Right kidney (tissue), 9 donors: ENCODE results near the gene CHPF2.
A peak's percentile ranks its signal among the peaks of the same experiment; 100 is the strongest.

Source experiments
- DNase-seq: peaks from one replicate; pipeline ENCODE4 v3.0.0-alpha.2; 2016
- long read RNA-seq, 8 donors: transcript quantifications; one replicate each; lab custom pipeline, GENCODE V29; 2026

CHPF2 gene, protein sequence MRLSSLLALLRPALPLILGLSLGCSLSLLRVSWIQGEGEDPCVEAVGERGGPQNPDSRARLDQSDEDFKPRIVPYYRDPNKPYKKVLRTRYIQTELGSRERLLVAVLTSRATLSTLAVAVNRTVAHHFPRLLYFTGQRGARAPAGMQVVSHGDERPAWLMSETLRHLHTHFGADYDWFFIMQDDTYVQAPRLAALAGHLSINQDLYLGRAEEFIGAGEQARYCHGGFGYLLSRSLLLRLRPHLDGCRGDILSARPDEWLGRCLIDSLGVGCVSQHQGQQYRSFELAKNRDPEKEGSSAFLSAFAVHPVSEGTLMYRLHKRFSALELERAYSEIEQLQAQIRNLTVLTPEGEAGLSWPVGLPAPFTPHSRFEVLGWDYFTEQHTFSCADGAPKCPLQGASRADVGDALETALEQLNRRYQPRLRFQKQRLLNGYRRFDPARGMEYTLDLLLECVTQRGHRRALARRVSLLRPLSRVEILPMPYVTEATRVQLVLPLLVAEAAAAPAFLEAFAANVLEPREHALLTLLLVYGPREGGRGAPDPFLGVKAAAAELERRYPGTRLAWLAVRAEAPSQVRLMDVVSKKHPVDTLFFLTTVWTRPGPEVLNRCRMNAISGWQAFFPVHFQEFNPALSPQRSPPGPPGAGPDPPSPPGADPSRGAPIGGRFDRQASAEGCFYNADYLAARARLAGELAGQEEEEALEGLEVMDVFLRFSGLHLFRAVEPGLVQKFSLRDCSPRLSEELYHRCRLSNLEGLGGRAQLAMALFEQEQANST
- long read RNA-seq, donor 1, partial matches to known transcripts, result 0 of 1 reads
- long read RNA-seq, donor 1, other reads (novel, unspliced or antisense), result 0 of 1 reads
- long read RNA-seq, donor 2, partial matches to known transcripts, result 0 of 1 reads
- long read RNA-seq, donor 2, other reads (novel, unspliced or antisense), result 0 of 1 reads
- long read RNA-seq, donor 3, partial matches to known transcripts, result 0 of 1 reads
- long read RNA-seq, donor 3, other reads (novel, unspliced or antisense), result 0 of 1 reads
- long read RNA-seq, donor 4, partial matches to known transcripts, result 0 of 3 reads
- long read RNA-seq, donor 4, other reads (novel, unspliced or antisense), result 0 of 3 reads
- long read RNA-seq, donor 5, partial matches to known transcripts, result 29 of 43 reads
- long read RNA-seq, donor 5, other reads (novel, unspliced or antisense), result 12 of 43 reads
- long read RNA-seq, donor 6, transcript CHPF2-201 (4 exons, 3,978 nt), result major isoform, 6 of 6 reads
- long read RNA-seq, donor 6, partial matches to known transcripts, result 0 of 6 reads
- long read RNA-seq, donor 6, other reads (novel, unspliced or antisense), result 0 of 6 reads
- long read RNA-seq, donor 7, transcript CHPF2-201 (4 exons, 3,978 nt), result major isoform, 15 of 15 reads
- long read RNA-seq, donor 7, partial matches to known transcripts, result 0 of 15 reads
- long read RNA-seq, donor 7, other reads (novel, unspliced or antisense), result 0 of 15 reads
- long read RNA-seq, donor 8, partial matches to known transcripts, result 0 of 1 reads
- long read RNA-seq, donor 8, other reads (novel, unspliced or antisense), result 0 of 1 reads

DNA sequence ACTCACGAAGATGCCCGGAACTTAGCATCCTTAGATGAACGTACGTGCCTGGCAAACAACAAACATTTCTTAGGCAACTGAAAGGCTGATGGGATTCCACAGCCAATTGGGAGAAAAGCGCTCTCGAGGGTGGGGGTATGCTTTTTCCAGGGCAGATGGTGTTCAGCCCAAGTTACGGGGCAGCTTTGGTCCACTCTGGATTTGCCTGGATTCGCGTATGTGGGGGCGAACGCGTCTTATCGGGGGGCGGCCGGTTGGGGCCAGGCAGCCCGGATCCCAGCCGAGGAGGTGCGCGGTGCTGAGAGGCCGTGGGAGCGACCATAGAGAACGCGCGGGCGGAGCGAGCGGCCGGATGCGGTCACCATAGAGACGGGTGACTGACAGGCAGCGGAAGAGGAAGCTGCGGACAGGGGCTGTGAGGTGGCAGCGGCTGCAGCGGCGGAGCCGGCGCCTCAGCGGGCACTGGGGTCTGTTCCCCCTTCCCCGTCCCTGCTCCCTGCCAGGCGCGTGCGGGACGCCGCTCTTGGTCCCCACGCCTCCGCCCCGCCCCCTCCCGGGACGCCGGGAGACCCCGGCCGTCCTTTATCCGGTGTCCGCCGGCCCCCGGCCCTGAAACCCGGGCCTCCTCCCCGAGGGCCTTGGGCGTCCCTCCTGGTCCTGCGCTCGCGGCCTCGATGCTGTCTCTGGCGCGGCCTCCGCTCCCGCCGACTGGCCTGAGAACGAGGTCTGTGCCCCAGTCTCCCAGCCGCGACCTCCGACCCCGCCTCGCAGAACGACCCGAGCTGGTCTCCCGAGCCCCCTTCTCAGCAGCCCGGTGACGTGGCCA lies at the start of gene CHPF2:
CHPF2 (plus strand) TSS at position 393 of the 826 bp plus-strand sequence. CDS start 1,529 bp downstream, outside the sequence.
- peak; percentile 84 for DNase-seq

DNA sequence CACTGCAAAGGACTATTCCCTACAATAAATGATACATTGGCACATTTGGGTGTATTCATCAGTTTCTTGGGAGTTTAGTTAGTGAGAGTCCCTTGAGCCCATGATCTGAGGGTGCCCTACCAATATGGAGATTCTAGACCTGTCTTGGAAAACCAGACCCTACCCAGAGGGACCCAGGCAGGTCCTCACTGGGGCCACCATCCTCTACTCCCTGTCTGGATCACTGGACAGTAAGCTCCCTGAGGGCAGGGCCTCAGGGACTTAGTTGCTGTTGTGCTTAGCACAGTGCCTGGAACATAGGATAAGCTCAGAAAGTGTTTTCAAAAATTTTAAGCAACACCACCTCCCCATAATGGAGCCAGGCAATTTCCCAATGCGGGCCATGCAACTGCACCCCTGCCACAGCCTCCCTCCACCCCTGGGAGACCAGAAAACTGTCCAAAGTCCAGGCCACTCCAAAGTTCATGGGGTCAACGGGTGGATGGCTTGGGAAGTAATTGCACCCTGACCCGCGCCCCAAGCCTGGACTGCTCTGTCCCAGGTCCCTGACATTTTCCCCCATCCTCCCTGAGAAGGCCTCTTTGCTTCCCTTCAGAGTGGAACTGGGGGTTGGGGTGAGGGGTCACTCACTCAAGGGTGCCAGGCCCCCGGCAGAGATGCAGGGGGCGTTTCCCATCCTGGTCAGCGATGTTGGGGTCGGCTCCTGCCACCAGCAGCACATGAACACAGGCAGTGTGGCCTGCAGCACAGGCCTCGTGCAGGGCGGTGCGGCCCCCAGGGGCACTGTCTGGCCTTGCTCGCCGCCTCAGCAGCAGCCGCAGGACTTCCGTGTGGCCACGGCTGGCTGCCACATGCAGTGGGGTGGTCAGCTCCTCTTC lies 46.3 kb upstream of the CHPF2 start:
- no peak for DNase-seq

DNA sequence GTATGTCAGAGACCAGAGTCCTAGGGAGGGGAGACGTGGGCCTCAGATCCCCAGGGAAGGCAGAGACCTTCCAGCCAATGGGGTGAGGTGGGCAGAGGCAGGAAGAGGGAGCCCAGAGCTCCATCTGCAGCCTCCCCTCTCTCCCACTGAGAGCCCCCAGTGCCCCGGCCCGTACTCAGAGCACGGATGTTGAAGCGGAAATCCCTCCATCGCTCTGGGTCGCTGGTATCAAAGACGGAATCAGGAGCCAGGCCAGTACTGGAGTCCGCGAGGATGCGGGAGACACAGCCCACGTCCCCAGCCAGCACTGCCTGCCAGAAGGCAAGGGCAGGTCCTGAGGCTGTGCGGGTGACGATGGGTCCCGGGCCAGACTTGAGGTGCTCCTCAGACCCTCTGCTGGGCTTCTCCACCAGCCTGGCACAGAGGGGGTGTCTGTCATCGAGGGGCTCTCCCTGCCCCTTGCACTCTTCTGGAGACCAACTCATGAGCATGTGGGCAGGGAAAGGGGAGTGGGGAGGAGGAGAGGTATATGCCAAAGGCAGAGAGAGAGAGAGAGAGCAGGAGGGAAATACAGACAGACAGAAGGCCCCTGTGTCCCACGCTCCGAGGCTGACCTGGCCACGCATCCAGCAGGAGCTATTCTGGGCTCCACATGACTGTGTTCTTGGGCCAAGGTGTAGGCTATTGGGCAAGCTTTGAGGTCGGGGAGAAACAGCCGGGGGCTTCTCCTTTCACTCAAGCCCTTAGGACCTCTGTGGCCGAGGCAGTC lies 45.5 kb upstream of the CHPF2 start, which contains the start of gene ASB10:
ASB10 (minus strand) TSS at position 611 of the 769 bp plus-strand sequence; CDS start at position 491, 120 bp downstream.
- no peak for DNase-seq

DNA sequence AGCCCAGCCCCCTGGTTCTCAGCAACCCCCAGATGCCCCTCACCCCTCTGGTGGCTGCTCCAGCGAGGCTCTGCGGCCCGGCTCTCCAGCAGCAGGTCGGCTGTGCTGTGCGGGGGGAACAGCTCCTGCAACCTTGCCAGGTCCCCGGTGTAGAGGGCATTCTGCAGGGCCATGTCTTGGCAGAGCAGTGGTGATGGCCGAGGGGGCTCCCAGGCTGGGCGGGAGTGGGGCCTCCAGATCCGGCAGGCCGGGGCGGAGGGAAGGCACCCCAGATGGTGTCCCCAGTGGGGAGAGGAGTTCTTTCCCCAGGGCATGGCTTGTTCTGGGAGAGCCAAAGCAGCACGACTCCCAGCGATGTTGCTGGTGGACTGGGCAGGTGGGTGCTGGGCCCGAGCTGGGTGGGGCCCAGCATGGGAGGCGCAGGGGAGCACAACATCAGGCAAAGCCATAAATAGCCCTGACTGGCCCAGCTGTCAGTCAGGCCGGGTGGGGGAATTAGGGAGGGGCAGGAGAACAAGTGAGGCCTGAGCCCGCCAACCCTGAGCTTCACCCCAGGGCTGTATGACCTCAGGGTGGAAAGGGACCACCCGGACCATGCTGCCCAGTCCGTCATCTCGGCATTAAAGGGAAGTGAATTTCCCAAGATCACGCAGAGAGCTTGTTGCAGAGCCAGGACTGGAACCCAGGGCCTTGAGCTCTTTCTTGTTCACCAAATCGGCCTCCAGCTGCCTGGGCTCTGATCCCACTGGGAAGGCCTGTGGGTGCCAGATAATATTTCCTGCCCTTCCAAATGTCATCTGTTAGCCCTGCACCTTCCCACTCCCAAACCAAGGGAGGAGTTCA lies 44.7 kb upstream of the CHPF2 start:
- DNase-seq, result no peak

DNA sequence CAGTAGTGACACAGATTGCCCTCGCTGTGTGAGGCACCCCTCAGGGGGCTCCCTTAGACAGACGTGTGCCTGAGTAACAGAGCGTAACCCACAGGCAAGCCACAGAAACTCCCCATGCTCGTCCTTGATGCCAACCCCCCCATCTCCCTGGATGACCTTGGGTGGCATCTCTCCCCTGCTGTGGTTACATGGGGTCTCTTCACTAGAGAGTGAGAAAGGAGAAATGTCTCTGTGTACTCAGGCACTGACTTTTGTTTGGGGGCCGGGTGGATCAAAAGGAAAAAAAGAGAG lies 44.1 kb upstream of the CHPF2 start:
- no peak for DNase-seq

DNA sequence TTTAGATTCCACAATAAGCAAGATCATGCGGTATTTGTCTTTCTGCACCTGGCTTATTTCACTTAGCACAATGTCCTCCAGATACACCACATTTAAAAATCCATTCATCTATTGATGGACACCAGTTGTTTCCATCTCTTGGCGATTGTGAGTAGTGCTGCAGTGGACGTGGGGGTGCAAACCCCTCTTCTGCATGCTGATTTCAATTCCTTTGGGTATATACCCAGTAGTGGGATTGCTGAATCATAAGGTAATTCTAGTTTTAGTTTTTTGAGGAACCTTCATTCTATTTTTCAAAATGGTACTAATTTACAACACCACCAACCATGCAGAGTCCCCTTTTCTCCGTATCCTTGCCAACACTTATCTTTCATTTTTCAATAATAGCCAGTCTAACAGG lies 43.2 kb upstream of the CHPF2 start:
- DNase-seq, result no peak

DNA sequence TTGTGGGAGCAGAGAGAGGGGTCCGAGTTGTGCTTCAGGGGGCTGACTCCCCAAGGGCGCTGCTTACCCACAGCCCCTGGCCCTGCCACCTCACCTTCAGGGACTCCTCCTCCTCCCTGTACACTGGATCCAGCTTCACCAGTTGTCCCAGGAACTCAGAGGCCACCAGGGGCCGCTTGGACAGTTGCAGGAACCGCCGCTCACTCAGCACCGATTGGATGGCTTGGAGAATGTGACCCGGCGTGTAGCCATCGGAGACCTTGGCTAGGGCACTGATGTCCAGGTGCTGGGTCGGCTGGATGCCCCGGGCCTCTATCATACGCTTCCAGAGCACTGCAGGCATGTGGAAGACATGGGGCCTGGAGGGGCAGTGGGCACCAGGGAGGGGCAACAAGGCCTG lies 40.7 kb upstream of the CHPF2 start:
- no peak for DNase-seq

DNA sequence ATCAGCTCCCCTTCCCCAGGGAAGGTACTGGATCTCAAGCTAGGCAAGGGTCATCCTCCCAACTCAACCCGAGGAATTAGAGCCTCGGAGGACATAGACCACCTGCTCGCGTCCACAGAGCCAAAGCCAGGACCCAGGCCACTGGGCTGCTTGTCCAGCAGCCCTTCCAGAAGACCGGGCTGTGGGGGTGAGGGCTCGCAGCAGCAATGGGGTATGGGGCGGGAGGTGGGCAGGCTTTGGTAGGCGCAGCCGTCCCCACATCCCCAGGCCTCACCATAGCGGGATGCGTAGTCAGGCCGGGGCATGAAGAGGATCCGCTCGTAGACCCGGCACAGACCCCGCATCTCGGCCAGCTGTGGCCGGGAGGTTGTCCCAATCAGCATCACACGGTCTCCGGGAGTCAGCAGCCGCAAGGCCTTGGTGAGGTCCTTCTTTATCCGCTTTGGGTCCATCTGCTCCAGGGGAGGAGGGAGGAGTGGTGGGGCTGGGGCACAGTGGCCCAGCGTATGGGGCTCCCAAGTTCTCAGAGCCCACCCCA lies 40.2 kb upstream of the CHPF2 start:
- no peak for DNase-seq

DNA sequence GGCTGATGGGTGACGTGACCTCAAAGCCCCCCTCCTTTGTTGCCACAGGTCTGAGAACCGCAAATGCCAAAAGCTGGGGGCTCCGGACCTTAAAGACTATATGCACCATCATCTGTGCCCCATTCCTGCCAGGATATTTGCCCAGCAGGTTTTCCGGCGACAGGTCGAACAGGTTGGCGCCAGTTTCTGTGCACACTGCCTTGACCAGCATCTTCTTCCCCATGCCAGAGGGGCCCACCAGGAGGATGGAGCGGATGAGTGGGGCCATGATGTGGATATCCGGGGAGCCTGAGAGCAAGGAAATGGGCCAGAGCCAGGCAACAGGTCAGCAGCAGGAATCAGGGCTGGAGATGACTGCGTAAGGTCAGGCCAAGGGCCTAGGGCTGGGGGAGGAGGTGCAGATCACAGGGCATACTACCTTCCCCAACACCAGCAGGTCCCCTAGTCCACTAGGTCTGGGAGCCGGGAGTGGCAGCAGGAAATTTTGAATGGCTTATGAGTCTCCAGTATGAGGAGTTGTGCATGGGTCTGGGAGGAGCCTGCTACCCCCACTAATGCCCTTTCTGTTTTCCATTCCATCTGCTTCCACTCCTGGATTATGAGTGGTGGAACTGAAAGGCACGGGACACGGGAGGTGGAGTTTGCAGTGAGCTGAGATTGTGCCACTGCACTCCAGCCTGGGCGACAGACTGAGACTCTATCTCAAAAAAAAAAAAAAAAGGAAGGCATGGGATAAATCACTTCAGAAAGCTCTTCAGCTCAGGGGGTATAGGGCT lies 38.9 kb upstream of the CHPF2 start:
- DNase-seq, result no peak

DNA sequence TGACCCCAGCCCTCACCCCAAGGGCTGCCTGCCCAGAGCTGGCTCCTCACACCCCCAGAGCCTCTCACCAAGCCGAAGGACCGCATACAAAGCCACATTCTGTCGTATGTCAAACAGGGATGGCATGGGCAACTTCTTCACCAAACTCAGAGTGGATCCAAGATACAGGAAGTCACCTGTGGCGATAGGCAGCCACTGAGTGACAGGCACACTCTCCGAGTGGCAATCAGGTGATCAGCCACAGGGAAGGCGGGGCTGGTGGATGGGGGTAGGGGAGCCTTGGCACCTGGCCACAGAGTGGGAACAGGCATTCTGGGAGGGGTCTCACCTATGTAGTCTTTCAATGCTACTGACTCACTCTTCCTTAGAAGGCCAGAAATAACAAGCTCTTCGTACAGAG lies 38.1 kb upstream of the CHPF2 start:
- DNase-seq, result no peak

DNA sequence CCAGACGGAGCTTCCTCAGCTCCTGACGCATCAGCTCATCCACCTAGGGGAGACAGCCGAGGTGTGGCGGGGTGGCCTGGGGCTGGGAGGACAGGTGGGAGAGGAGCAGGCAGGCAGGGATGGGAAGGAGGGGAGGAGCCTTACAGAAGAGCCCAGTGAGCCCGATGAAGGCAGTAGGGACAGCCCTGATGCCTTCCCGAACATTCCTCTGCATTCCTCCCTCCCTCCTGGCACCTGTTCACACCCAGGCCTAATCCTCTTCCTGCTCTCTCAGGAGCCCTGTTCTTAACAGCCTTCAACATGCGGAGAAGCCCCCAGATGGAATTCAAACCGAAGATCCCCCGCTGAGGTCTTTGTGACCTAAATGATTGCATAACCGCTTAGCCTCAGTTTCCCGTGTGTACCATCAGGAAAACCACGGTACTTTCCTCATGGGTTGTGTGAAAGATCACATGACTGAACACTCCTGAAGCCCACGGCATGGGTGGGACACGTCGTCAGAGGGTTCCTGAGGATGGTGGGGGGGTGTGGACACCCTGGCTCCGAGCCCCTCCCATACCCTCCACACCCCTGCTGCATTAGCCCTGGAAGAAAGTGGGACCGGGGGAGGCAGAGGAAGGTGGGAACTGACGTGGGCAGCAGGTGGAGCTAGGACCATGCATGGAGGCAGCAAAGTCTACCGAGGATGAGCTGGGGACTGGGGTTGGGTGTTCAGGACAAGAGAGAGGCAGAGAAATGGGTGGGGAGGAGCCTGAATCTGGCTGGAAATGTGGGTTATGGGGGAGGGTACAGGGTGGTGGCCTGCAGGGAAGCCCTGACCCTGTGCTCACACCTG lies 36.5 kb upstream of the CHPF2 start:
- DNase-seq, result no peak

DNA sequence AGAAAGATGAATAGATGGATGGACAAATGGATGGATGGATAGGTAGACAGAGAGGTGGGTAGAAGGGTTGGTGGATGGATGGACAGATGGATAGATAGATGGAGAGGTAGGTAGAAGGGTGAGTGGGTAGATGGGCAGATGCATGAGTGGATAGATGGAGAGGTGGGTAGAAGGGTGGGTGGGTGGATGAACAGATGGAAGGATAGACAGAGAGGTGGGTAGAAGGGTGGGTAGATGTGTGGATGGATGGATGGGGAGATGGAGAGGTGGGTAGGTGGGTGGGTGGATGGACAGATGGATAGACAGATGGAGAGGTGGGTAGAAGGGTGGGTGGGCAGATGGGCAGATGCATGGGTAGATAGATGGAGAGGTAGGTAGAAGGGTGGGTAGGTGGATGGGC lies 34.4 kb upstream of the CHPF2 start:
- DNase-seq, result no peak

DNA sequence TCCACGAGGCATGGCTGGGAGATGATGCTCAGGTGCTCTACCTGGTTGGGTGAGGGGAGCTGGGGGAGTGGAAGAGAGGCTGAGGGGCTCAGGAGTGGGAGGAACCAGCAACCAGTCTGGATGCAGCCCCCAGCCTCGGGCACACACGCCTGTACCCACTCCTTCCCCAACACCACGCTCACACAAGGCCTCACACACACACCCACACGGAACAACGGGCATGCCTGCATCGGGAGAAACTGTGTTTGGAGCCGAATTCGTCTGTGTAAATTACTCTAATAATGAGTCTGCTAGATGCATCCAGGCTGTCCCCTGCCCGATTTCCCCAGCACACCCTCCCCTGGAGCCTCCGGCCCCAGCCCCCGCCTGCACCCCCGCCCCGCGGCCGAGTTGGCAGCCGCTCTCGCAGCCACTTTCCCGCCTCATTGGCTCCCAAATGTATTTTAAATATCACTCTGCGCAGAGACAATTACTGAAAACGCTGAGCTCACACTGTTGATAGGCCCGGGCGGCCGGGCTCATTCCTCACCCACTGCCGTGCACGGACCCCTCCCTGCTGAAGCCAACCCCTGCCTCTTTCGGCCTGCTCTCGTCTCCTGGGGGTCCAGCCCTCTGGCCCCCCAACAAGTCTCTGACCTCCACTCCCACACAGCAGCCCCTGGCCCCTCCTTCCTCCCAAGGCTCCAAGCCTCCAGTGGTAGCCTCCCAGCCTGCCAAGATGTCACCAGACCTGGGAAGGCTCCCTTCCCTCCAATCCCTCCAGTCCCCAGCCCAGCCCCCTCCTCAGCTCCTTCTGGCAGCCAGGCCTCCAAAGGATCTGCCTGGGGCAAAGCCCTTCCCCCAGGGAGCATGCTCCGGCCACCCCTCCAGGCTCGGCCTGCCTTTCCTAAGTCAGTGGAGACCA lies 33.1 kb upstream of the CHPF2 start:
- DNase-seq, result peak; percentile 58

DNA sequence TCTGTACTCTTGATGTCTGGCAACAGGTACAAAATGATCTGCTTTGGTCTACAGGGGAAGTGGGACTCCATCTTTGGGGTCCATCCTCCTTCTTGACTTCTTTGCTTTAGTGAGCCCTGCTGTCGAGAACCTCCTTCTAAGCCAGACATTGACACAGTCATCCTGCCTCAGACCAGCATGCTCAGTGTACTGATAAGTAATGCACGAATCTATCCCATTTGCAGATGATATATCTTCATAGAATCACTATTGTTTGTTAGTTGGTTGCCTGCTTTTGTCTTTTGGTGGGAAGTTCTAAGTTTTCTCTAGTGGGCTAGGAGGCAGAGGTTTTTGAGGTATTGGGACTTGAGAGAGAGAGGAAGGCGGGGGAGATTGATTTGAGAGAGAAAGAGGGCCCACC lies 30.9 kb upstream of the CHPF2 start:
- no peak for DNase-seq

DNA sequence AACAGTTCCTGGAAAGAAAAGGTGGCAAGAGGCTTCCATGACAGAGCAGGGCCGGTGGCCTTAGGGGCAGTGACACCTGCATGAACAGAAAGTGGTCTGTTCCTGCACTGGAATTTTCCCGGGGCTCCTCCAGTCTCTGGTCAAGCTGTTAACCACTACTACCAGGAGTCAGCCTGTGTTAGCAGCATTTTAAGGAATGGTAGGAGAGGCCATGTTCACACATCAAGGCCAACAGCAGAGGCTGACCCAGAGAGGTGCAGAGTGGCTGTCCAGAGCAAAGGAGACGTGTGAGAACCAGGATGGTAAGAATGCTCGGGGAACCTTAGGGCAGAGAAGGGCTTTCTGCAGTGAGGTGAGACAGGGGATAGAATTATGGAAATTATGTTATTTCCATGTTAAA lies 30.5 kb upstream of the CHPF2 start:
- no peak for DNase-seq
